PC-3 (cell line): ENCODE measurements around the gene ANKRD23. TPM values are rescaled to one million over a fixed set of nuclear protein-coding genes. Genes with fewer than 3 reads are reported as not detected.

Experiments used
- ATAC-seq: fragments of 200-7000 bp; cut with Tn5 transposase; 2 replicates; pipeline ENCODE4 v1.9.1; 2020; ENCODE audit warnings: mild to moderate bottlenecking, moderate library complexity
- BruUV-seq: library from RNA; stranded (reverse); fragments of 400-500 nt; replicated peaks from 2 replicates; lab custom pipeline; 2021; lab: Mats Ljungman, UMichigan
- CTCF ChIA-PET: fragments of 300-600 bp; sonication (Branson Sonifier 250); formaldehyde crosslinking; loops from one replicate; lab custom pipeline; 2022; ENCODE audit warnings: antibody characterized with exemption; lab: Charles Lee
- POLR2A ChIA-PET: fragments of 300-600 bp; sonication (Branson Sonifier 250); formaldehyde crosslinking; loops from one replicate; lab custom pipeline; 2022; ENCODE audit warnings: antibody characterized with exemption; ENCODE audit not compliant: unreplicated experiment; lab: Charles Lee
- DNase-seq: peaks from one replicate; pipeline ENCODE4 v3.0.0-alpha.2; 2015
- H2AFZ ChIP-seq: fragments of 300-600 bp; sonication (generic); 2 replicates; pipeline ENCODE4 v1.6.0; 2016; ENCODE audit warnings: antibody characterized with exemption, low read length
- H3F3A ChIP-seq: fragments of 300-600 bp; sonication (generic); one replicate; pipeline ENCODE4 v1.6.0; 2017; ENCODE audit warnings: antibody characterized with exemption, low read length, control low read depth, mild to moderate bottlenecking; ENCODE audit not compliant: unreplicated experiment
- H3K27ac ChIP-seq: fragments of 300-600 bp; sonication (generic); 2 replicates; pipeline ENCODE4 v1.5.1; 2016; ENCODE audit warnings: mild to moderate bottlenecking, low read length
- H3K27me3 ChIP-seq: fragments of 300-600 bp; sonication (generic); 2 replicates; pipeline ENCODE4 v1.6.1; 2016; ENCODE audit warnings: low read length, mixed read lengths
- H3K36me3 ChIP-seq: fragments of 300-600 bp; sonication (generic); 2 replicates; pipeline ENCODE4 v1.6.1; 2016; ENCODE audit warnings: low read depth, mixed run types, low read length, mixed read lengths
- H3K4me1 ChIP-seq: fragments of 300-600 bp; sonication (generic); 2 replicates; pipeline ENCODE4 v1.5.1; 2016; ENCODE audit warnings: low read length; ENCODE audit not compliant: insufficient read depth
- H3K4me2 ChIP-seq: fragments of 300-600 bp; sonication (generic); 2 replicates; pipeline ENCODE4 v1.6.0; 2016; ENCODE audit warnings: low read length
- H3K4me3 ChIP-seq: fragments of 300-600 bp; sonication (generic); 2 replicates; pipeline ENCODE4 v1.5.1; 2016; ENCODE audit warnings: mild to moderate bottlenecking, low read length, mixed read lengths
- H3K79me2 ChIP-seq: fragments of 300-600 bp; sonication (generic); 2 replicates; pipeline ENCODE4 v1.6.1; 2017; ENCODE audit warnings: low read length, mixed read lengths
- H3K9ac ChIP-seq: fragments of 300-600 bp; sonication (generic); 2 replicates; pipeline ENCODE4 v1.6.0; 2016; ENCODE audit warnings: mild to moderate bottlenecking, low read length
- H3K9me2 ChIP-seq: fragments of 300-600 bp; sonication (generic); replicated peaks from 2 replicates; pipeline ENCODE4 v1.6.1; 2016; ENCODE audit warnings: mixed run types, low read length, mixed read lengths
- H3K9me3 ChIP-seq: fragments of 300-600 bp; sonication (generic); 2 replicates; pipeline ENCODE4 v1.6.1; 2016; ENCODE audit warnings: low read length, mixed read lengths
- H4K20me1 ChIP-seq: fragments of 300-600 bp; sonication (generic); 2 replicates; pipeline ENCODE4 v1.6.1; 2016; ENCODE audit warnings: low read length, mixed read lengths
- EZH2 ChIP-seq: fragments of 300-600 bp; sonication (generic); IDR thresholded peaks from one replicate; pipeline ENCODE4 v1.6.1; 2017; ENCODE audit warnings: antibody characterized with exemption, mild to moderate bottlenecking, low read length; ENCODE audit not compliant: unreplicated experiment
- EZH2phosphoT487 ChIP-seq: fragments of 300-600 bp; sonication (generic); IDR thresholded peaks from 2 replicates; pipeline ENCODE4 v1.6.1; 2018; ENCODE audit warnings: mild to moderate bottlenecking, antibody characterized with exemption, low read length, borderline replicate concordance
- intact Hi-C: fragments of 100-400 bp; cut with micrococcal nuclease; formaldehyde crosslinking; loops from 2 replicates; pipeline ENCODE4 v1.9.0; 2023
- total RNA-seq: library from RNA; depleted of rRNA; stranded (reverse); fragments of >200 nt; gene quantifications from 2 replicates; pipeline ENCODE4 v1.2.3, GENCODE V29; 2014
- TF ChIP-seq, protein P1 (sequence below): fragments of 300-600 bp; sonication (generic); conservative IDR thresholded peaks from 2 replicates; pipeline ENCODE4 v1.5.1; 2017; ENCODE audit warnings: antibody characterized with exemption, low read depth, mild to moderate bottlenecking, low read length

The ANKRD23 gene
- total RNA-seq, 1 experiment from 2014 or later, result 8.2 TPM

DNA sequence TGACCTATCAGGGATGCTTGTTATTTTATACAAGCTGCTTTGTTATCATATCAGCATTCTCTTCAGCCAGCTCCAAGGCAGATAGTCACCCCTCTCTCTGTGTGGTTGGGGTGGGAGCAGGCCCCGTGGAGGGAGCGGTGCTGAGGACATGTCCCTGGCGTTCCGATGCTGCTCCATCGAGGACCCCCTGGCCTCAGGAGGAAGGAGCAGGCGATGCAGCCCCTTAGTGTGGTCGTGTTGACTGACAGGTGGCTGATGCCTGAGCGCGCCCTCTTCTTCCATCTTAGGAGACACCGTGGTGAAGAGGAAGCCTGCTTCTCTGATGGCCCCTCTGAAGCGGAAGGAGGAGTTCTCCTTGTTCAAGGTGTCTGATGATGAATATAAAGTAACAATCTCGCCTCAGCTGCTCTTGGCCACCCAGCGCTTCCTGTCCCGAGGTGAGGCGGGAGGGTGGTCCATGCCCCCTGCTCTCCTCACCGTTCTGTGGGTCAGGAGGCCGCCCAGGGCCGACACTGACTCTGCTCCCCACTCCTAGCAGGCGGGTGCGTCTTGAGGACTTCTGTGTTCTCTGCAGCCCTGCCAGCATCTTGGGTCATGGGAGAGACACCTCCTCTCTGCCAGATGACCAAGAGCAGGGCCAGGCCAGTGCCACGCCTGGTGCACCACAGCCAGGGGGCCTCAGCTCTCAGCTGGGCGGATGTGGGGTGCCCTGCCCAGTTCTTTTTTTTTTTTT is 17.1 kb downstream of the ANKRD23 start:
- Histone ChIP-seq H3K27me3 (no peaks in the 10 kb centered on the region), H3K4me2 (no peak overlapping the region), H4K20me1 (peaks cover 18% of the 10 kb centered on the region; the same call in 1 of the 2 replicates), H3F3A (peaks cover 5% of the 10 kb centered on the region), H3K27ac (no peak overlapping the region), H3K9me3 (no peaks in the 10 kb centered on the region), H2AFZ (no peak overlapping the region), H3K36me3 (peaks cover 7% of the 10 kb centered on the region; the same call in 1 of the 2 replicates), H3K79me2 (peaks cover 31% of the 10 kb centered on the region), H3K9ac (no peak overlapping the region), H3K9me2 (no peaks in the 10 kb centered on the region), H3K4me1 (peaks cover 15% of the 10 kb centered on the region), H3K4me3 (no peak overlapping the region)
- intact Hi-C loops, result no loop called here
- BruUV-seq, result no TSS peak
- ChIA-PET POLR2A (no interaction called here), CTCF (interaction anchor here (0.6 kb wide), 1 partner anchor 272 kb away, joined by 3 read pairs; no protein-coding TSS in a partner anchor)
- TF ChIP-seq EZH2, result no peak
- TF ChIP-seq EZH2phosphoT487, result no peak
- TF ChIP-seq, protein P1, sequence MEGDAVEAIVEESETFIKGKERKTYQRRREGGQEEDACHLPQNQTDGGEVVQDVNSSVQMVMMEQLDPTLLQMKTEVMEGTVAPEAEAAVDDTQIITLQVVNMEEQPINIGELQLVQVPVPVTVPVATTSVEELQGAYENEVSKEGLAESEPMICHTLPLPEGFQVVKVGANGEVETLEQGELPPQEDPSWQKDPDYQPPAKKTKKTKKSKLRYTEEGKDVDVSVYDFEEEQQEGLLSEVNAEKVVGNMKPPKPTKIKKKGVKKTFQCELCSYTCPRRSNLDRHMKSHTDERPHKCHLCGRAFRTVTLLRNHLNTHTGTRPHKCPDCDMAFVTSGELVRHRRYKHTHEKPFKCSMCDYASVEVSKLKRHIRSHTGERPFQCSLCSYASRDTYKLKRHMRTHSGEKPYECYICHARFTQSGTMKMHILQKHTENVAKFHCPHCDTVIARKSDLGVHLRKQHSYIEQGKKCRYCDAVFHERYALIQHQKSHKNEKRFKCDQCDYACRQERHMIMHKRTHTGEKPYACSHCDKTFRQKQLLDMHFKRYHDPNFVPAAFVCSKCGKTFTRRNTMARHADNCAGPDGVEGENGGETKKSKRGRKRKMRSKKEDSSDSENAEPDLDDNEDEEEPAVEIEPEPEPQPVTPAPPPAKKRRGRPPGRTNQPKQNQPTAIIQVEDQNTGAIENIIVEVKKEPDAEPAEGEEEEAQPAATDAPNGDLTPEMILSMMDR, result no peak
- DNase-seq (no peak), ATAC-seq (no peak)

DNA sequence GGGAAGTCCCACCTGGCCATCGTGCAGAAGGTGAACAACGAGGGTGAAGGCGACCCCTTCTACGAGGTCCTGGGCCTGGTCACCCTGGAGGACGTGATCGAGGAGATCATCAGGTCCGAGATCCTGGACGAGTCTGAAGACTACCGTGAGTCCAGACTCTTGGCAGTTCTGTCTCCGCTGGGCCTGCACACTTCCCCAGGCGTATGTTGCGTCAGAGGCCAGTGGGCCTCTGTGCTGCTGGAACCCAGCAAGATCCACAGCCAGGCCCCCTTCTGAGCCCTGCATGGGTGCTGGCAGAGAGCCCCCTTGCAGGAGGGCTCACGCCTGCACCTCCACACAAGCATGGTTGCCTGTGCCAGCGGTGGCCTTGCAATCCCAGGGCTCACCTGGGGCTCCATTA is 18.8 kb downstream of the ANKRD23 start:
- CTCF ChIA-PET, result no interaction called here
- POLR2A ChIA-PET, result no interaction called here

More for the DNA sequence above, 18.8 kb downstream of the ANKRD23 start:
- intact Hi-C loops, result no loop called here
- TF ChIP-seq EZH2phosphoT487 (no peak), EZH2 (no peak)
- TF ChIP-seq, protein P1, result no peak
- BruUV-seq, result no TSS peak
- Histone ChIP-seq H4K20me1 (peaks cover 29% of the 10 kb centered on the region), H3K27ac (no peak overlapping the region), H3K4me2 (no peak overlapping the region), H3K79me2 (peaks cover 47% of the 10 kb centered on the region), H3F3A (peaks cover 5% of the 10 kb centered on the region), H3K4me1 (peaks cover 15% of the 10 kb centered on the region), H3K9me2 (no peaks in the 10 kb centered on the region), H3K36me3 (no peaks in the 10 kb centered on the region; the same call in 1 of the 2 replicates), H3K4me3 (no peak overlapping the region), H3K27me3 (no peaks in the 10 kb centered on the region), H3K9me3 (no peaks in the 10 kb centered on the region), H3K9ac (no peak overlapping the region), H2AFZ (no peak overlapping the region)
- DNase-seq, result no peak
- no peak for ATAC-seq
